ENCODE data around the gene ITPR1.

ITPR1 gene

DNA sequence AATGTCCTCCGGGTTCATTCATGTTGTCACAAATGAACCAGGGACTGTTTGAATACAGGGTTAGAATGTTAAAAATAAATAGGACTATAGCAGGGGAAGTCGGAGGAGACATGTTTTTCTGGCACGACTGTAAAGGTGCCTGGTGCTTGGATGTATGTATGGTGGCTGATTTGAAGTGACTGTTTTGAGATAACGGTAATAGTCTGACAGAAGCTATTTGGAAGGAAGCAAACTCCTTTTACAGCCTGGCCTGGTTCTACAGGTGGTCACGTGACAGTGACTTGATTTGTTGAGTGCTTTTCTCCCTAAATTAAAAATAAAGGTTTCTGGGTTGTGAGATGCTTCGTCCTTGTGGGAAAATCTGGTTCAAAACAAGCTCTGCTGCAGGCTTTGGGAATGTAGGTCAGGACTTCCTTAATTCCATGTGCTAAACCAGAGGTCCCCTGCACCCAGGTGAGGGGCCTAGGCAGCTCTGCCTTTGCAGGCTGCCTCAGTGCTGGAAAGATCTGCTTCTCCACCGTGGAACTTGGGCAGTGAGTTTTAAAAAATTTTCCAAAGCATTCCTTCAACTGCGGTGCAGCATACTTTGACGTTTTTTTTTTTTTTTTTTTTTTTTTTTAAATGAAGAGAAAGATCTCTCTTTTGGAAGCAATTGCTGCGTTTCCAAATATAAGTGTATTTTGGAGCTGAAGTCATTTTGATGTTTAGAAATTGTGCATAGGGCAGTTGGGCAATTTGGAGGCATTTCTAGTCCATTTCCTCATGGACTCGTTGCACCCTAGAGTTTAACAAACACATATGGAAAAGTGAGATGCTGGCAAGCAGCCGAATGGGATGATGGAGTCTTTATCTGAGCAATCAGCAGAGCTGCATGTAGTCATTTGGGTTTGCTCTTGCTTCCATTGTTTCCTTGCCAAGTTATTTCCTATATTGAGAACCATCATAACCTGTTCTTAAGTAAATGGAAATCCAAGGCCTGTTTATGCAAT lies 30.9 kb downstream of the ITPR1 start:
- H3K4me3 ChIP-seq (ENCODE audit: control insufficient read depth, low read depth, low read length): no peak overlapping the region
- TF ChIP-seq CTCF (conservative IDR thresholded peaks at IDR 0.05; ENCODE audit: control insufficient read depth, insufficient read depth, low read depth, low read length): no peak
- DNase-seq (ENCODE audit: low read depth): peak; percentile 72

DNA sequence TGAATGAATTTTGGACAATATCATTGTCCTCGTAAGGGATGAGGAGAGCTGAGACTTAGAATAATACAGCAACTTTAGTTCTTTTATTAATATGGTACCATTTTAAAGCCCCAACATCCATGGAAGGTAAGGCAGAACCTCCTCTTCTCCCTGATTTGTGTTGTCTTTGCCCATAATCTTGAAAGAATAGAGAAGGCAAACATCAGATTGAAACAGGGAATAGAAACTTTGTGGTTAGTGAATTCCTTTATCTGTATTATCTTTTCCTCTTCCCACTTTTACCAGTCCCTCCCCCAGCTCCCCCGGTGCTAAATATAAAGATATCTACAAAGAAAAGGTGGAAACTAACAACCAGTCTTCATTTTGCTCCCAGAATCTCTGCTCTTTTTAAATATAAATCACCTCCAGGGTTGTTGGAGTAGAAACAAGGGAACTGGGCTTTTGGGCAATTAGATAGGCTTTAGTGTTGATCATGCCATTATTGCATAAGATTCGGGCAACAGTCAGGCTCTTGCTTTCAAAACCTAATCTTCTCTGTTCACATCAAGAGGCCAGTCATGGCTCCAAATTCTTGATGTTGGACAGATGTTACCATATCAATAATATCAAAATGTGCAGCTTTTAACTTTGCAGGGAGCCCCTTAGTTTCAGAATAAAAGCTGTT lies 32.5 kb downstream of the ITPR1 start:
- no peak for DNase-seq (ENCODE audit: low read depth)
- H3K4me3 ChIP-seq (ENCODE audit: control insufficient read depth, low read depth, low read length): no peak overlapping the region
- no peak for TF ChIP-seq CTCF (conservative IDR thresholded peaks at IDR 0.05; ENCODE audit: control insufficient read depth, insufficient read depth, low read depth, low read length)

DNA sequence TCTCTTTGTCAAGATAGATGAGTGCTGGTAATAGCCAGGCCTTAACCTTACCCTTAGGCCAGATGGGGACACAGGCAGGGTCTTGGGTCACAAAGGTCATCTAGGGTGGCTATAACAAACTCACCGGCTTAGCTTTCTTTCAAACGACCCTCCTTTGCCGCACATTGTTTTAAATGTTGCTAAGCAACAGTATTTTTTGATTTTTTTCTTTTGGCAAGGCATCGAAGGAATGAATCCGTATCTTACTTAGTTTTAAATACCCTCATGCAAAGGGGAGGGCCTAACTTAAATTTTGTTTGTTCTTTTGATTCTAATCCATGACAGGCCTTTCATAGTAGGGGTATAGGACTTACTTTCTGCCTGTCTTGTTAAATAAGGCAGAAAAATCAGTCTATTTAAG lies 35.2 kb downstream of the ITPR1 start:
- TF ChIP-seq CTCF (conservative IDR thresholded peaks at IDR 0.05; ENCODE audit: control insufficient read depth, insufficient read depth, low read depth, low read length): no peak
- no peak overlapping the region for H3K4me3 ChIP-seq (ENCODE audit: control insufficient read depth, low read depth, low read length)
- DNase-seq (ENCODE audit: low read depth): no peak

DNA sequence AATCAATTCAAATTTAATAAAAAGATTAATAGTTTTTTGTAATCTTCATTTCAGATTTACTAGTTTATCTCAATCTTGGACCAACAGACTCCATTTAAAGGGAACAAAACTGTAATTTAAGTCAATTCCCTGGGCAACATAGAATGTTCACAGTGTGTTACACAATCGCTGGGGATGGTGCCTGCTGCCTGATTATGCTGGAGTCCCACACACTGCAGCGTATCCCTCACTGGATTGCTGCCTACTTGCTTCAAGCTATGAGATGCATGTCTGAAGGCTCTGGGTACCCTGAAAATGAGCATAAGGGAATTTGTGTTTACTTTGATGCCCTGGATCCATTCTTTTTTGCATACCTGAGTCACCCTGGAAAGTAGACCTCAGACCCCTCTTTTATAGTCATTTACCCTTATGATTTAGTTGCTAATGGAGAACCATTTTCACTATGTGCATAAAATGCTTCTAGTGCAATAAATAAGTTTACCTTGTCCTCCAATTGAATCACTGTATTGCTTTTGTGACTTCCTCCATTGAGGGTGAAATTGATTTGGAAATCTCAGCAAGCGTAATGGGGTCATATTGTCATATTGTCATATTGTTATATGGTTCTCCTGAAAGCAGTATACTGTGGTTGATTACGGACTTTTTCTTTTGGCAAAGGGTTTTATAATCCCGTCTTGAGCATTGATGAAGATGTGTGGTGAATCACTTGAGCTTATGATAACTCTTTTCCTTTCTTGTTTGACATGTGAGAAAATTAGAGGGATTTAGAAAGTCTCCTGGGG lies 35.9 kb downstream of the ITPR1 start:
- DNase-seq (ENCODE audit: low read depth): no peak
- TF ChIP-seq CTCF (conservative IDR thresholded peaks at IDR 0.05; ENCODE audit: control insufficient read depth, insufficient read depth, low read depth, low read length): no peak
- no peak overlapping the region for H3K4me3 ChIP-seq (ENCODE audit: control insufficient read depth, low read depth, low read length)

GRCh38 chr3:4529876-4530588 lies 36.9 kb downstream of the ITPR1 start:
- DNase-seq (ENCODE audit: low read depth): no peak
- H3K4me3 ChIP-seq (ENCODE audit: control insufficient read depth, low read depth, low read length): no peak overlapping the region
- no peak for TF ChIP-seq CTCF (conservative IDR thresholded peaks at IDR 0.05; ENCODE audit: control insufficient read depth, insufficient read depth, low read depth, low read length)

GRCh38 chr3:4531478-4532025 lies 38.4 kb downstream of the ITPR1 start:
- no peak for TF ChIP-seq CTCF (conservative IDR thresholded peaks at IDR 0.05; ENCODE audit: control insufficient read depth, insufficient read depth, low read depth, low read length)
- H3K4me3 ChIP-seq (ENCODE audit: control insufficient read depth, low read depth, low read length): no peak overlapping the region
- DNase-seq (ENCODE audit: low read depth): peak; percentile 5
